Measurements from ENCODE around the gene DLG4. TPM values are rescaled to one million over a fixed set of nuclear protein-coding genes. Genes with fewer than 3 reads are reported as not detected.
A peak's percentile ranks its signal among the peaks of the same experiment; 100 is the strongest.
"Not testable (repeated sequence)": the region's sequence is repeated elsewhere in the genome, so short reads cannot be mapped to it uniquely, and the experiment has no call there.

DLG4 gene
- total RNA-seq, 1 experiment from 2014 or later: 7.2 TPM

DNA sequence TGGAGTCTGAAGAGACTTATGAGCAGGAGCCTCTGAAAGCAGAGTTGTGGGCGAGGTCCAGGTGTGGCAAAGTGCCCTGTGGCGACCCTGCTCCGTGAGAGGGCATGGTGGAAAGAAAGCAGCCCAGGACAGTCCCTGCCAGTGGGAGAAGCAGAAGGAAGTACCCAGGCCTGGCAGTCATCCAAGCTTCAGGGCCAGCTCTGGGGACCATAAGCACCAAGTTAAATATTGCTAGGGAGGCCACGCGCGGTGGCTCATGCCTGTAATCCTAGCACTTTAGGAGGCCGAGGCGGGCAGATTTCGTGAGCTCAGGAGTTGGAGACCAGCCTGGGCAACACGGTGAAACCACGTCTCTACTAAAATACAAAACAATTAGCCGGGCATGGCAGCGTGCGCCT, 35.5 kb downstream of the DLG4 start:
- no peak for DNase-seq (ENCODE audit: low spot score)

DNA sequence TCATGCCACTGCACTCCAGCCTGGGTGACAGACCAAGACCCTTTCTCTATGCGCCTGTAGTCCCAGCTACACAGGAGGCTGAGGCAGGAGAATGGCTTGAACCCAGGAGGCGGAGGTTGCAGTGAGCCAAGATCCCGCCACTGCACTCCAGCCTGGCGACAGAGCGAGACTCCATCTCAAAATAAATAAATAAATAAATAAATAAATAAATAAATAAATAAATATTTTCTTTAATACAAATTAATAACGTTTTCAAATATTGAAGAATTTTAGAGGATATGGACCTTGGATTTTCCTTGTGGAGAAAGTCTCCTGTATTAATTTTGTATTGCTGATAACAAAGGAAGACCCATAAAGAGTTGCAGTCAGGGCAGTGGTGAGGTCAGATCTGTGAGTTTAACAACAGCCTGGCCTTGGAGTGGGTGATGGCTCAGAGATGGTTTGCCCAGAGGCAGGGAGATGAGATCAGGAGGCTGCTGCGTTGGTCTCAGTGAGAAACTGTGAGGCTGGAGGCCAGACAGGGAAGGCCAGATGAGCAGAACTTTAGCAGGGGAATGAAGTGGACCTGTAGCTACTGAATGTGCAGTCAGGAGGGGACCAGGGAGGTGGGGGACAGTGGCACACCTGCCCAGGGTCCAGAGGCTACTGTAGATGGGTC, 36.1 kb downstream of the DLG4 start:
- DNase-seq (ENCODE audit: low spot score): no peak

- not testable (repeated sequence) for DNase-seq (ENCODE audit: low spot score)
These were observed 37.5 kb downstream of the DLG4 start for GRCh38 chr17:7182101-7182500.

GRCh38 chr17:7179317-7180254, 40.0 kb downstream of the DLG4 start, which contains the start of gene ASGR1:
Gene ASGR1, minus strand, starts transcription at chr17:7179370. Its CDS starts 807 bp downstream, at chr17:7178563.
- DNase-seq (ENCODE audit: low spot score): no peak

DNA sequence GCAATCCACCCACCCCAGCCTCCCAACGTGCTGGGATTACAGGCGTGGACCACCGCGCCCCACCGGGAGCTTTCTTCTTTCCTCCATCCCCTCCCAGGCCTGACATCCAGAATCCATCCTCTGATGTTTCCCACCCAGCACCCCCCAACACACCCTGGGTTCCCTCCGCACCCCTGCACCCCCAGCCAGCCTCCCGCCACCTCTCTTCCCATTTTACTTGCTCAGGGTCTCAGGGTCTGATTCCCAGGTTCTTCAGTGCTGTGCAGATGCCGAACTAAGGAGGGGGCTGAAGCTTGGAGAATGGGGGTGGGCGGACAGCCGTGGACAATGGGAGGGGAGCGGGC, 40.7 kb downstream of the DLG4 start:
- DNase-seq (ENCODE audit: low spot score): no peak

DNA sequence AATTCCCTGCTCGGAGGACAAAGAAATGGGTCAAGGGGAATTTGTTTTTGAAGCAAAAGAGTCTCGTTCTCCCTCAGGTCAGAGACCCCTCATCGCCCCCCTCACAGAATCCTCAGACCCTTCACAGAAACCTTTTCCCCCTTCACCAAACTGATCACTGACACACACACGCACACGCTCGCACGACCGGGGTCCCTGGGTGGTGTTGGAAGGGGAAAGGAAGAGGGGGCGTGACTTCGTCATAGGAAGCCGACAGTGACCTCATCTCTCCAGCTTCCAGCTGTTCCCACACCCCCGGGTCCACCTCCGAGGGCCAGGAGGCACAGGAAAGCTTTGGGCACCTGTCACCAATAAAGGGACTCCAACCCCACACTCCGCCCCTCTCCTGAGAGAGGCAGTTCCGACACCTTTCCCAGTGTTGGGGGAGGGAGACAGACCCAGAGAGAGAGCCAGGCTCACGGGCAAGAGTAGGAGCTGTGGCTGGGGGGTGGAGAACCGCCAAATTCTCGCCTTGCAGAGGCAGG, 41.6 kb downstream of the DLG4 start:
- DNase-seq (ENCODE audit: low spot score): peak; percentile 29

GRCh38 chr17:7177191-7177953, 42.3 kb downstream of the DLG4 start:
- DNase-seq (ENCODE audit: low spot score): peak; percentile 62

DNA sequence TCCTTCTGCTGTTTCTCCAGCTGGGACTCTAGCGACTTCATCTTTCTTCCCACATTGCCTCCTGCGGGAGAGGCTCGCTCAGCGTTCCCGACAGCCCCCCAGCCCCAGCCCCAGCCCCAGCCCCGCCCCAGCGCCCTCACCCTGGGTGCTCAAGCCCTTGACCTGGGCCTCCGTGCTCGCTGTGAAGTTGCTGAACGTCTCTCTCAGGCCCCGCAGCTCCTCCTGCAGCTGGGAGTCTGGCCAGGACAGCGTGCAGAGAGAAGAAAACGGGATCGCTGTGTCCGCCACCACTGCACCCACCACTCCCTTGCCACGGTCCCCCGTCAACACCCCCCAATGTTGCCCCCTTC, 42.8 kb downstream of the DLG4 start:
- no peak for DNase-seq (ENCODE audit: low spot score)

GRCh38 chr17:7176107-7176840, 43.4 kb downstream of the DLG4 start:
- DNase-seq (ENCODE audit: low spot score): no peak

- no peak for DNase-seq (ENCODE audit: low spot score)
These were observed 44.3 kb downstream of the DLG4 start for GRCh38 chr17:7175330-7175733.

DNA sequence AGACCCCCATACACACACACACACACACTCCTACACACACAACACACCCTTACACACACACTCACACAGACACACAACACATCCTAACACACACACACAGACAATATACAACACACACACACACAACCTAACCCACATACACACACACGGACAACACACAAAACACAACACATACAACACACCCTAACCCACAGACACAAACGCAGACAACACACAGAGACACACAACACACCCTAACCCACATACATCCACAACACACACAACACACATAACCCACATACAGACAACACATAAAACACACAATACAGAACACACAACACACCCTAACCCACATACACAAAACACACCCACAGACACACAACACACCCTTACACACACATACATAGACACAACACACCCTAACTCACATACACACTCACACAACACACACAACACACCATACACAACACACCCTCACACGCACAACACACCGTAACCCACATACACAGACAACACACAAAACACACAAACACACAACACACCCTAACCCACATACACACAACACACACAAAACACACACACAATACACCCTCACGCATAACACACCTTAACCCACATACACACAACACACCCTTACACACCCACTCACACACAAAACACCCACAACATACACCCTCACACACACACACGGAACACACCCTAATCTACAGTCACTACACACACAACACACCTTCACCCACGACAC, 44.9 kb downstream of the DLG4 start:
- DNase-seq (ENCODE audit: low spot score): no peak

DNA sequence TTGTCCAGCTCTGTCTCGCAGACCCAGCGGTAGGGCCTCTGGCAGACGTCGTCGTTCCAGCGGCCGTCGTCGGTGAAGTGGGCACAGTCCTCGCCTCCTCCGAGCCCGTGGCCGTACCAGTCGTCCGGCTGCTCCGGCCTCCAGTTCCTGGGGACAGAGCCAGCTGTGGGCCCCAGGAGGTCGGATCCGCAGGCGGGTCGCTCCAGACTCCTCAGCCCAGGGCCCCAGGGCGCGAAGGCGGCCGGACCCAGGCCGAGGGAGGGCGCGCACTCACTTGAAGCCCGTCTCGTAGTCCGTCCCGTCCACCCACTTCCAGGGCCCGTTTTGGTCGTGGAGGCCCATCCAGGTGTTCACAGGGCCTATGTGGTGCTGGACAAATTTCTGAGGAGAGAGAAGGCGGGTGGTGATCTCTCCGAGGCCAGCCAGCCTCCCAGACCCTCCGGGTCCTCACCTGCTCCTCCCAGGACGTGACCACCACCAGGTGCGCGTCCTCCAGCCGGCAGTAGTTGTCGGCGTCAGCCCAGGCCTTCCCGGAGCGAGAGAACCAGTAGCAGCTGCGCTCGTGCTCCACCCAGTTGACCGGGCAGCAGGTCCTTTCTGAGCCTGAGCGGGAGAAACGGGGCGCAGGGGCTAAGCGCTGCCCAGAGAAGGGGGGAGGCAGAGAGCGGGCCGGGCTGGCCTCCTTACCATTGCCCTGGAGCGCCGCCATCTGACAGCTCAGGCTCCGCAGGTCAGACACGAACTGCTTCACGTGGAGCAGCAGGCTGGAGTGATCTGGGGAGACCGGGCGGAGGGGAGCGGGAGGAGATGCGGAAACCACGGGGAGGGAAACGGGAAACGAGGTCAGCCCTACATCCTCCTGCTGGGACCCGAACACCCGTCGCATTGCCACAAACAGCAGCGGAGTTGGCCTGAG, 45.7 kb downstream of the DLG4 start:
- DNase-seq (ENCODE audit: low spot score): no peak

- DNase-seq (ENCODE audit: low spot score): not testable (repeated sequence)
These were observed 47.0 kb downstream of the DLG4 start for GRCh38 chr17:7172522-7173191.

- DNase-seq (ENCODE audit: low spot score): not testable (repeated sequence)
These were observed 50.1 kb downstream of the DLG4 start for GRCh38 chr17:7169565-7169908.

GRCh38 chr17:7168841-7169564, 50.6 kb downstream of the DLG4 start:
- DNase-seq (ENCODE audit: low spot score): not testable (repeated sequence)

DNA sequence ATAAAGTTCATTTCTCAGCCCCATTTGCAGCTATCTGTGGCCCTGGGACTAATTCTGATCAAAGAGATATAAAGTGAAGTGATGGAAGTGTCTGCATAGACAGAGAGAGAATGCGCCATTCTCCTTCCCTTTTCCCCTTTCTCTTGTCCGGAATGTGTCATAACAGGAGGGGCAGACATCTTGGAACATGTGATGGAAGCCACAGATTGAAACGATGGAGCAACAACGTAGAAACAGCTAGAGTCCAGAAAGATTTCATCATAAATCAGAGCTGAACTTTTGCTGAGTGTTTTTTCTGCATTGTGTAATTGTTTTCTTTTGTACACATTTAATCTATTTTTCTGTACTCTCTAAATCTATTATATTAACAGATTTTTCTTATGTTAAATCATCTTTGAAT, 51.8 kb downstream of the DLG4 start:
- no peak for DNase-seq (ENCODE audit: low spot score)

- DNase-seq (ENCODE audit: low spot score): no peak
These were observed 52.8 kb downstream of the DLG4 start for GRCh38 chr17:7166873-7167272.

GRCh38 chr17:7159571-7159970, 60.1 kb downstream of the DLG4 start:
- not testable (repeated sequence) for DNase-seq (ENCODE audit: low spot score)

All from A172 (cell line).